GM23338 (cell line): Measurements from ENCODE around the gene ASTN1.

Experiments used
- EZH2 ChIP-seq: fragments of 200-600 bp; sonication (generic); IDR thresholded peaks from one replicate; pipeline ENCODE4 v1.8.0; 2017; ENCODE audit warnings: antibody characterized with exemption, mild to moderate bottlenecking, low read depth; ENCODE audit not compliant: unreplicated experiment
- POLR2AphosphoS5 ChIP-seq: IDR thresholded peaks from 2 replicates; pipeline ENCODE4 v1.6.1; 2016; ENCODE audit warnings: antibody characterized with exemption, low read depth
- TF ChIP-seq, protein P1 (sequence below): IDR thresholded peaks from one replicate; pipeline ENCODE4 v1.6.1; 2018; ENCODE audit warnings: antibody characterized with exemption; ENCODE audit not compliant: unreplicated experiment
- TF ChIP-seq, protein P2 (sequence below), 2 experiments: fragments of 200-600 bp in 1 of 2; sonication (generic) in 1 of 2; conservative IDR thresholded peaks; 2 replicates each; pipeline versions ENCODE4 v1.5.1 to v1.6.1; 2016 to 2017; ENCODE audit warnings: antibody characterized with exemption in 2 of 2, low read depth in 2 of 2, mild to moderate bottlenecking in 2 of 2, moderate library complexity in 1 of 2

DNA sequence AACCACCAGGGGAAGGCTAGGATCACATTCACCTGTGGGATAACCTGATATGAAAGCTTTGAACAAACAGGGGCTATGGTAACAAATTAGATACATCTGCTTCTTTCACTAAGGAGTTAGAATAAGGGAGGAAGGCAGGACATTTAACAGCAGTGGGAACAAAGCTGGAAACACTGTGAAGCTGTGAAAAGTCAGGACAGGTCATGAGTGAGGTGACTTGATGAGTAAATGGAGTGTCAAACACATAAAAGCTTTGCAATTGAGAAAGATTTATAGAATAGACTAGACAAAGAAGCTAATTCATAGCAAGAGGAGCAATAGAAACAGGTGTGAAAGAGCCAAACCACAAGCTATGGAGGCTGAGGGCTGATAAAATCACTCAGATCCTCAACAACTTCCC lies 110.0 kb downstream of the ASTN1 start:
- TF ChIP-seq, protein P1, sequence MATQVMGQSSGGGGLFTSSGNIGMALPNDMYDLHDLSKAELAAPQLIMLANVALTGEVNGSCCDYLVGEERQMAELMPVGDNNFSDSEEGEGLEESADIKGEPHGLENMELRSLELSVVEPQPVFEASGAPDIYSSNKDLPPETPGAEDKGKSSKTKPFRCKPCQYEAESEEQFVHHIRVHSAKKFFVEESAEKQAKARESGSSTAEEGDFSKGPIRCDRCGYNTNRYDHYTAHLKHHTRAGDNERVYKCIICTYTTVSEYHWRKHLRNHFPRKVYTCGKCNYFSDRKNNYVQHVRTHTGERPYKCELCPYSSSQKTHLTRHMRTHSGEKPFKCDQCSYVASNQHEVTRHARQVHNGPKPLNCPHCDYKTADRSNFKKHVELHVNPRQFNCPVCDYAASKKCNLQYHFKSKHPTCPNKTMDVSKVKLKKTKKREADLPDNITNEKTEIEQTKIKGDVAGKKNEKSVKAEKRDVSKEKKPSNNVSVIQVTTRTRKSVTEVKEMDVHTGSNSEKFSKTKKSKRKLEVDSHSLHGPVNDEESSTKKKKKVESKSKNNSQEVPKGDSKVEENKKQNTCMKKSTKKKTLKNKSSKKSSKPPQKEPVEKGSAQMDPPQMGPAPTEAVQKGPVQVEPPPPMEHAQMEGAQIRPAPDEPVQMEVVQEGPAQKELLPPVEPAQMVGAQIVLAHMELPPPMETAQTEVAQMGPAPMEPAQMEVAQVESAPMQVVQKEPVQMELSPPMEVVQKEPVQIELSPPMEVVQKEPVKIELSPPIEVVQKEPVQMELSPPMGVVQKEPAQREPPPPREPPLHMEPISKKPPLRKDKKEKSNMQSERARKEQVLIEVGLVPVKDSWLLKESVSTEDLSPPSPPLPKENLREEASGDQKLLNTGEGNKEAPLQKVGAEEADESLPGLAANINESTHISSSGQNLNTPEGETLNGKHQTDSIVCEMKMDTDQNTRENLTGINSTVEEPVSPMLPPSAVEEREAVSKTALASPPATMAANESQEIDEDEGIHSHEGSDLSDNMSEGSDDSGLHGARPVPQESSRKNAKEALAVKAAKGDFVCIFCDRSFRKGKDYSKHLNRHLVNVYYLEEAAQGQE: no peak
- TF ChIP-seq, protein P2, sequence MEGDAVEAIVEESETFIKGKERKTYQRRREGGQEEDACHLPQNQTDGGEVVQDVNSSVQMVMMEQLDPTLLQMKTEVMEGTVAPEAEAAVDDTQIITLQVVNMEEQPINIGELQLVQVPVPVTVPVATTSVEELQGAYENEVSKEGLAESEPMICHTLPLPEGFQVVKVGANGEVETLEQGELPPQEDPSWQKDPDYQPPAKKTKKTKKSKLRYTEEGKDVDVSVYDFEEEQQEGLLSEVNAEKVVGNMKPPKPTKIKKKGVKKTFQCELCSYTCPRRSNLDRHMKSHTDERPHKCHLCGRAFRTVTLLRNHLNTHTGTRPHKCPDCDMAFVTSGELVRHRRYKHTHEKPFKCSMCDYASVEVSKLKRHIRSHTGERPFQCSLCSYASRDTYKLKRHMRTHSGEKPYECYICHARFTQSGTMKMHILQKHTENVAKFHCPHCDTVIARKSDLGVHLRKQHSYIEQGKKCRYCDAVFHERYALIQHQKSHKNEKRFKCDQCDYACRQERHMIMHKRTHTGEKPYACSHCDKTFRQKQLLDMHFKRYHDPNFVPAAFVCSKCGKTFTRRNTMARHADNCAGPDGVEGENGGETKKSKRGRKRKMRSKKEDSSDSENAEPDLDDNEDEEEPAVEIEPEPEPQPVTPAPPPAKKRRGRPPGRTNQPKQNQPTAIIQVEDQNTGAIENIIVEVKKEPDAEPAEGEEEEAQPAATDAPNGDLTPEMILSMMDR (conservative IDR thresholded peaks at IDR 0.05; ENCODE audit: low read depth in 2 of 2): no peak
- TF ChIP-seq EZH2: no peak
- no peak for TF ChIP-seq POLR2AphosphoS5
